MM.1S (cell line): Measurements from ENCODE around the gene GAS2L2.
A peak's percentile ranks its signal among the peaks of the same experiment; 100 is the strongest.

Experiments
- DNase-seq: peaks from one replicate; pipeline ENCODE4 v3.0.0-alpha.2; 2015
- H2AFZ ChIP-seq: fragments of 300-600 bp; sonication (generic); 2 replicates; pipeline ENCODE4 v1.6.0; 2016; ENCODE audit warnings: antibody characterized with exemption, low read length
- H3F3A ChIP-seq: fragments of 300-600 bp; sonication (generic); 2 replicates; pipeline ENCODE4 v1.6.1; 2016; ENCODE audit warnings: mild to moderate bottlenecking, antibody characterized with exemption, low read length, moderate library complexity, mixed read lengths; ENCODE audit not compliant: insufficient read depth
- H3K27ac ChIP-seq: fragments of 300-600 bp; sonication (generic); 2 replicates; pipeline ENCODE4 v1.5.1; 2016; ENCODE audit warnings: mild to moderate bottlenecking, low read length
- H3K27me3 ChIP-seq: fragments of 300-600 bp; sonication (generic); replicated peaks from 2 replicates; pipeline ENCODE4 v1.6.0; 2016; ENCODE audit warnings: low read length; ENCODE audit not compliant: insufficient read depth
- H3K36me3 ChIP-seq: fragments of 300-600 bp; sonication (generic); replicated peaks from 2 replicates; pipeline ENCODE4 v1.6.1; 2016; ENCODE audit warnings: mild to moderate bottlenecking, low read length, mixed read lengths; ENCODE audit not compliant: insufficient read depth
- H3K4me1 ChIP-seq: fragments of 300-600 bp; sonication (generic); 2 replicates; pipeline ENCODE4 v1.6.1; 2016; ENCODE audit warnings: low read length, mixed read lengths
- H3K4me2 ChIP-seq: fragments of 300-600 bp; sonication (generic); 2 replicates; pipeline ENCODE4 v1.6.0; 2016; ENCODE audit warnings: low read depth, low read length
- H3K4me3 ChIP-seq: fragments of 300-600 bp; sonication (generic); 2 replicates; pipeline ENCODE4 v1.5.1; 2016; ENCODE audit warnings: low read length, mixed read lengths
- H3K79me2 ChIP-seq: fragments of 300-600 bp; sonication (generic); 2 replicates; pipeline ENCODE4 v1.6.1; 2016; ENCODE audit warnings: mixed run types, low read length, mixed read lengths
- H3K9ac ChIP-seq: fragments of 300-600 bp; sonication (generic); 2 replicates; pipeline ENCODE4 v1.6.1; 2016; ENCODE audit warnings: low read length, mixed read lengths
- H3K9me2 ChIP-seq: fragments of 300-600 bp; sonication (generic); replicated peaks from 2 replicates; pipeline ENCODE4 v1.6.1; 2016; ENCODE audit warnings: mild to moderate bottlenecking, low read length, mixed read lengths; ENCODE audit not compliant: insufficient read depth
- H3K9me3 ChIP-seq: fragments of 300-600 bp; sonication (generic); replicated peaks from 2 replicates; pipeline ENCODE4 v1.6.1; 2016; ENCODE audit warnings: mild to moderate bottlenecking, low read length, mixed read lengths; ENCODE audit not compliant: insufficient read depth
- H4K20me1 ChIP-seq: fragments of 300-600 bp; sonication (generic); 2 replicates; pipeline ENCODE4 v1.6.1; 2016; ENCODE audit warnings: mild to moderate bottlenecking, low read length, moderate library complexity, mixed read lengths; ENCODE audit not compliant: insufficient read depth
- CTCF ChIP-seq: fragments of 300-600 bp; sonication (generic); IDR thresholded peaks from 2 replicates; pipeline ENCODE4 v1.5.1; 2016; ENCODE audit warnings: antibody characterized with exemption, low read length, mixed read lengths
- EZH2 ChIP-seq: fragments of 300-600 bp; sonication (generic); optimal IDR thresholded peaks from 2 replicates; pipeline ENCODE3; 2017; ENCODE audit warnings: low read depth, mild to moderate bottlenecking, antibody characterized with exemption, low read length, mixed read lengths
- EZH2phosphoT487 ChIP-seq: fragments of 300-600 bp; sonication (generic); IDR thresholded peaks from 2 replicates; pipeline ENCODE4 v1.6.1; 2018; ENCODE audit warnings: antibody characterized with exemption, low read length

The GAS2L2 gene

DNA sequence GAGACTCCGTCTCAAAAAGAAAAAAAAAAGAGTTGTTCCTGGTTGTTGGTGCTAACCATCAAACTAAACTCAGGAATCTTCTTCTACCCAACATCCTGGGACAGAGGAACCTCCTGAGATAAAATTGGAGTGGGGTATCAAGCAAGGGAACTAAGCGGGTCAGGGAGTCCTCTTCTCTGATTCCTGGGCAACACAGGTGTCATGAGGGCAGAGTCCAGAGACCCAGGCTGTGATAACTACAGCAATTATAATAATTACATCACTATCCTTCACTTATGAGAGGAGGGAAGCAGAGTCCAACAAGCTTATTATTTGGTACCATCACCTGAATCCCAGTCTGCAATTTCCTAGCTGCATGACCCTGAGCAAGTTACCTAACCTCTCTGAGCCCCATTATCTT lies 15.8 kb upstream of the GAS2L2 start:
- H2AFZ ChIP-seq = no peak overlapping the region
- no peak for DNase-seq
- TF ChIP-seq EZH2 (no peak), EZH2phosphoT487 (no peak), CTCF (no peak)
- H3K9ac ChIP-seq = no peak overlapping the region
- no peaks in the 10 kb centered on the region for H4K20me1 ChIP-seq
- no peaks in the 10 kb centered on the region for H3K79me2 ChIP-seq
- no peaks in the 10 kb centered on the region for H3F3A ChIP-seq
- no peaks in the 10 kb centered on the region for H3K9me3 ChIP-seq
- no peak overlapping the region for H3K27ac ChIP-seq
- H3K4me2 ChIP-seq = no peak overlapping the region
- H3K4me1 ChIP-seq = no peaks in the 10 kb centered on the region
- H3K27me3 ChIP-seq = peaks cover 25% of the 10 kb centered on the region; the same call in 1 of the 2 replicates
- H3K36me3 ChIP-seq = no peaks in the 10 kb centered on the region
- H3K9me2 ChIP-seq = no peaks in the 10 kb centered on the region
- H3K4me3 ChIP-seq = no peak overlapping the region

- Histone ChIP-seq H3K27ac (no peak overlapping the region), H3K9me2 (no peaks in the 10 kb centered on the region), H3K4me3 (no peak overlapping the region), H3F3A (no peaks in the 10 kb centered on the region), H3K36me3 (no peaks in the 10 kb centered on the region), H3K4me1 (no peaks in the 10 kb centered on the region), H3K4me2 (no peak overlapping the region), H4K20me1 (no peaks in the 10 kb centered on the region), H2AFZ (no peak overlapping the region), H3K9me3 (no peaks in the 10 kb centered on the region), H3K9ac (no peak overlapping the region), H3K27me3 (peaks cover 14% of the 10 kb centered on the region; the same call in 1 of the 2 replicates), H3K79me2 (no peaks in the 10 kb centered on the region)
- TF ChIP-seq EZH2 (no peak), CTCF (peak; percentile 58)
- DNase-seq = peak; percentile 48
Observed at GRCh38 chr17:35766903-35767510, 14.0 kb upstream of the GAS2L2 start.

- TF ChIP-seq EZH2 (no peak), CTCF (no peak), EZH2phosphoT487 (no peak)
Observed at GRCh38 chr17:35766489-35766877, 13.4 kb upstream of the GAS2L2 start.

More at GRCh38 chr17:35766489-35766877, 13.4 kb upstream of the GAS2L2 start:
- H3K27ac ChIP-seq = no peak overlapping the region
- H3K27me3 ChIP-seq = peaks cover 12% of the 10 kb centered on the region; the same call in 1 of the 2 replicates
- H3K4me1 ChIP-seq = no peaks in the 10 kb centered on the region
- no peak overlapping the region for H2AFZ ChIP-seq
- no peaks in the 10 kb centered on the region for H3K9me3 ChIP-seq
- H3K36me3 ChIP-seq = no peaks in the 10 kb centered on the region
- H3K4me2 ChIP-seq = no peak overlapping the region
- H3K9ac ChIP-seq = no peak overlapping the region
- H3F3A ChIP-seq = no peaks in the 10 kb centered on the region
- no peak overlapping the region for H3K4me3 ChIP-seq
- H4K20me1 ChIP-seq = no peaks in the 10 kb centered on the region
- no peaks in the 10 kb centered on the region for H3K79me2 ChIP-seq
- no peaks in the 10 kb centered on the region for H3K9me2 ChIP-seq
- no peak for DNase-seq
